UCSD-AML1 (cell line): ENCODE data around the gene CLCF1.
"Not testable (repeated sequence)": the region's sequence is repeated elsewhere in the genome, so short reads cannot be mapped to it uniquely, and the experiment has no call there.

Source experiments
- DNase-seq: peaks from one replicate; lab custom pipeline; 2025; ENCODE audit not compliant: unreplicated experiment; lab: John Stamatoyannopoulos, UW

CLCF1 gene

GRCh38 chr11:67345247-67345919, 28.0 kb downstream of the CLCF1 start:
- DNase-seq: no peak

GRCh38 chr11:67344264-67344663, 29.1 kb downstream of the CLCF1 start:
- peak; percentile 34 for DNase-seq

- no peak for DNase-seq
Measured at GRCh38 chr11:67337257-67337656, 36.1 kb downstream of the CLCF1 start.

- DNase-seq: no peak
Measured at GRCh38 chr11:67332081-67332691, 41.2 kb downstream of the CLCF1 start.

GRCh38 chr11:67323526-67323925, 49.9 kb downstream of the CLCF1 start:
- no peak for DNase-seq

GRCh38 chr11:67322049-67322448, 51.3 kb downstream of the CLCF1 start:
- DNase-seq: no peak

- no peak for DNase-seq
Measured at GRCh38 chr11:67321313-67321871, 52.0 kb downstream of the CLCF1 start.

GRCh38 chr11:67320691-67321090, 52.7 kb downstream of the CLCF1 start:
- DNase-seq: no peak

- no peak for DNase-seq
Measured at GRCh38 chr11:67320011-67320410, 53.4 kb downstream of the CLCF1 start.

- not testable (repeated sequence) for DNase-seq
Measured at GRCh38 chr11:67318876-67319275, 54.5 kb downstream of the CLCF1 start.

- no peak for DNase-seq
Measured at GRCh38 chr11:67317888-67318555, 55.4 kb downstream of the CLCF1 start.

GRCh38 chr11:67317205-67317887, 56.1 kb downstream of the CLCF1 start:
- peak; percentile 97 for DNase-seq

GRCh38 chr11:67316882-67317204, 56.6 kb downstream of the CLCF1 start:
- no peak for DNase-seq

- no peak for DNase-seq
Measured at GRCh38 chr11:67315325-67315909, 58.0 kb downstream of the CLCF1 start.

- no peak for DNase-seq
Measured at GRCh38 chr11:67314218-67314617, 59.2 kb downstream of the CLCF1 start.
